H1 (cell line): ENCODE results near the gene EPG5. TPM values are rescaled to one million over a fixed set of nuclear protein-coding genes. Genes with fewer than 3 reads are reported as not detected.

Experiments used
- CTCF ChIA-PET: fragments of 300-600 bp; sonication (Branson Sonifier 250); formaldehyde crosslinking; loops from one replicate; lab custom pipeline; 2021; ENCODE audit not compliant: partially characterized antibody; lab: Charles Lee
- POLR2A ChIA-PET: fragments of 300-600 bp; sonication (Branson Sonifier 250); formaldehyde crosslinking; loops from one replicate; lab custom pipeline; 2021; ENCODE audit warnings: inconsistent platforms; ENCODE audit not compliant: partially characterized antibody; lab: Charles Lee
- DNase-seq, 2 experiments: peaks; one replicate each; pipeline versions ENCODE4 v3.0.0 to v3.0.0-alpha.2; 2010 to 2022; ENCODE audit warnings: low spot score in 2 of 2, low read depth in 1 of 2, mixed read lengths in 1 of 2
- FAIRE-seq: peaks from 2 replicates; lab custom pipeline; 2011; peaks lifted over from hg19 to GRCh38; lab: Jason Lieb, UNC
- H2AFZ ChIP-seq: 2 replicates; pipeline ENCODE4 v1.8.1; 2012; ENCODE audit warnings: low read length, inconsistent platforms
- H2AK5ac ChIP-seq: 2 replicates; pipeline ENCODE4 v1.6.1; 2013; ENCODE audit warnings: low read depth, low read length
- H2BK120ac ChIP-seq: replicated peaks from 2 replicates; pipeline ENCODE3; 2013; ENCODE audit warnings: low read depth, low read length, inconsistent platforms
- H2BK12ac ChIP-seq: 2 replicates; pipeline ENCODE4 v1.6.1; 2013; ENCODE audit warnings: low read depth, low read length
- H2BK15ac ChIP-seq: 2 replicates; pipeline ENCODE4 v1.6.1; 2013; ENCODE audit warnings: low read length
- H2BK20ac ChIP-seq: 2 replicates; pipeline ENCODE4 v1.6.1; 2013; ENCODE audit warnings: low read length
- H2BK5ac ChIP-seq: 2 replicates; pipeline ENCODE4 v1.6.1; 2013; ENCODE audit warnings: low read depth, low read length
- H3K14ac ChIP-seq: 2 replicates; pipeline ENCODE4 v1.6.1; 2013; ENCODE audit warnings: inconsistent platforms; ENCODE audit not compliant: insufficient read length
- H3K18ac ChIP-seq: 2 replicates; pipeline ENCODE4 v1.6.1; 2013; ENCODE audit warnings: low read length; ENCODE audit errors: extremely low read depth
- H3K23ac ChIP-seq: 2 replicates; pipeline ENCODE4 v1.6.1; 2013; ENCODE audit warnings: inconsistent platforms; ENCODE audit not compliant: insufficient read length
- H3K23me2 ChIP-seq: 2 replicates; pipeline ENCODE4 v1.6.1; 2013; ENCODE audit warnings: low read depth, low read length
- H3K27ac ChIP-seq: 2 replicates; pipeline ENCODE4 v1.6.1; 2011; ENCODE audit warnings: low read depth, low read length, inconsistent platforms
- H3K27me3 ChIP-seq, 4 experiments: replicated peaks in 1 of 4; 1 replicate in 1 of 4; 2 replicates in 3 of 4; pipeline versions ENCODE4 v1.6.1 to v1.8.1; 2011 to 2013; ENCODE audit warnings: low read length in 3 of 4, mild to moderate bottlenecking in 3 of 4, inconsistent platforms in 2 of 4, mixed read lengths in 2 of 4, moderate library complexity in 1 of 4; ENCODE audit not compliant: control insufficient read depth in 3 of 4, insufficient read depth in 3 of 4; ENCODE audit errors: extremely low read depth in 1 of 4
- H3K36me3 ChIP-seq, 4 experiments: 2 replicates each; pipeline versions ENCODE4 v1.6.1 to v1.8.1; 2011 to 2013; ENCODE audit warnings: mild to moderate bottlenecking in 4 of 4, low read length in 3 of 4, moderate library complexity in 2 of 4, control low read depth in 1 of 4, inconsistent platforms in 1 of 4; ENCODE audit not compliant: insufficient read depth in 4 of 4, control insufficient read depth in 2 of 4
- H3K4ac ChIP-seq: replicated peaks from 2 replicates; pipeline ENCODE3; 2013; ENCODE audit warnings: low read length, low read depth, mixed read lengths, inconsistent platforms; ENCODE audit not compliant: insufficient read length
- H3K4me1 ChIP-seq, 4 experiments: replicated peaks in 1 of 4; 1 replicate in 1 of 4; 2 replicates in 3 of 4; pipeline versions ENCODE4 v1.6.1 to v1.8.1; 2011 to 2013; ENCODE audit warnings: low read length in 3 of 4, inconsistent platforms in 2 of 4, mixed read lengths in 1 of 4; ENCODE audit not compliant: insufficient read depth in 4 of 4, control insufficient read depth in 3 of 4
- H3K4me2 ChIP-seq, 2 experiments: 2 replicates each; pipeline versions ENCODE4 v1.6.1 to v1.8.1; 2011 to 2013; ENCODE audit warnings: low read depth in 2 of 2, low read length in 2 of 2, control low read depth in 1 of 2, inconsistent platforms in 1 of 2, mild to moderate bottlenecking in 1 of 2; ENCODE audit not compliant: insufficient read depth in 1 of 2
- H3K4me3 ChIP-seq, 4 experiments: fragments of 200-600, 300-600 bp in 1 of 4; sonication (generic), shearing (Covaris generic), sonication (Bioruptor Twin) in 1 of 4; 2 replicates each; pipeline versions ENCODE4 v1.5.1 to v1.8.1; 2011 to 2016; ENCODE audit warnings: low read length in 4 of 4, low read depth in 3 of 4, control low read depth in 2 of 4, inconsistent platforms in 2 of 4, mild to moderate bottlenecking in 2 of 4, mixed read lengths in 1 of 4, moderate library complexity in 1 of 4; ENCODE audit not compliant: insufficient read depth in 2 of 4; ENCODE audit errors: extremely low read depth in 1 of 4
- H3K56ac ChIP-seq: replicated peaks from 2 replicates; pipeline ENCODE3; 2013; ENCODE audit warnings: low read depth, mild to moderate bottlenecking, mixed read lengths, low read length, inconsistent platforms; ENCODE audit not compliant: insufficient read length
- H3K79me1 ChIP-seq: 2 replicates; pipeline ENCODE4 v1.6.1; 2013; ENCODE audit warnings: low read depth, low read length, control low read depth
- H3K79me2 ChIP-seq, 2 experiments: 2 replicates each; pipeline versions ENCODE4 v1.6.1 to v1.8.1; 2012 to 2013; ENCODE audit warnings: low read length in 2 of 2, mild to moderate bottlenecking in 2 of 2, inconsistent platforms in 1 of 2; ENCODE audit not compliant: insufficient read depth in 2 of 2, control insufficient read depth in 1 of 2
- H3K9ac ChIP-seq, 4 experiments: replicated peaks in 1 of 4; 1 replicate in 1 of 4; 2 replicates in 3 of 4; pipeline versions ENCODE4 v1.6.1 to v1.8.1; 2011 to 2013; ENCODE audit warnings: low read depth in 3 of 4, low read length in 3 of 4, control low read depth in 2 of 4, mild to moderate bottlenecking in 2 of 4, moderate library complexity in 2 of 4, inconsistent platforms in 1 of 4; ENCODE audit errors: extremely low read depth in 1 of 4
- H3K9me3 ChIP-seq, 2 experiments: 2 replicates each; pipeline versions ENCODE4 v1.6.1 to v1.8.1; 2012 to 2013; ENCODE audit warnings: mild to moderate bottlenecking in 2 of 2, moderate library complexity in 2 of 2, control low read depth in 1 of 2, inconsistent platforms in 1 of 2, low read depth in 1 of 2, low read length in 1 of 2, mixed read lengths in 1 of 2; ENCODE audit not compliant: insufficient read depth in 2 of 2
- H4K20me1 ChIP-seq, 2 experiments: replicated peaks in 1 of 2; 2 replicates each; pipeline versions ENCODE3 to v1.8.1; 2011 to 2013; ENCODE audit warnings: inconsistent platforms in 2 of 2, low read length in 2 of 2, mild to moderate bottlenecking in 1 of 2; ENCODE audit not compliant: insufficient read depth in 2 of 2, control insufficient read depth in 1 of 2
- H4K5ac ChIP-seq: 2 replicates; pipeline ENCODE4 v1.6.1; 2013; ENCODE audit warnings: low read length, low read depth, mixed read lengths, inconsistent platforms; ENCODE audit not compliant: insufficient read length
- H4K8ac ChIP-seq: 2 replicates; pipeline ENCODE4 v1.8.0; 2013; ENCODE audit warnings: mild to moderate bottlenecking, moderate library complexity, low read length, inconsistent platforms; ENCODE audit not compliant: insufficient read depth; ENCODE audit errors: extremely low read depth
- H4K91ac ChIP-seq: replicated peaks from 2 replicates; pipeline ENCODE3; 2013; ENCODE audit warnings: low read length, mixed read lengths, inconsistent platforms; ENCODE audit not compliant: insufficient read length
- POU5F1 ChIP-seq: IDR thresholded peaks from 2 replicates; pipeline ENCODE4 v1.6.1; 2011; ENCODE audit warnings: low read depth, mild to moderate bottlenecking, low read length, moderate library complexity
- WGBS, 2 experiments: shearing (Covaris generic) in 1 of 2; methylation state at CpG; one replicate each; pipeline versions ENCODE4 v1.1.6 to v1.1.7; 2013 to 2015; ENCODE audit warnings: low lambda C conversion rate in 2 of 2, mixed read lengths in 2 of 2, inconsistent platforms in 1 of 2, low coverage in 1 of 2, missing lambda C conversion rate in 1 of 2; ENCODE audit not compliant: insufficient replicate concordance in 2 of 2, insufficient coverage in 1 of 2, insufficient read length in 1 of 2; ENCODE audit errors: extremely low coverage in 1 of 2, missing lambda C conversion rate in 1 of 2; 5-methylcytosine and 5-hydroxymethylcytosine counted together
- polyA plus RNA-seq, 7 experiments: library from polyadenylated mRNA; depleted of rRNA in 3 of 7; stranded (reverse) in 5 of 7; unstranded in 2 of 7; fragments of >200 nt in 5 of 7; fragments of 200-250 nt in 2 of 7; gene quantifications; 1 replicate in 5 of 7; 2 replicates in 1 of 7; 4 replicates in 1 of 7; pipeline versions ENCODE4 v1.2.1 to v1.2.3, GENCODE V29; 2011 to 2013; ENCODE audit warnings: missing spikeins in 2 of 7, mixed read lengths in 2 of 7
- total RNA-seq: library from RNA; stranded (reverse); fragmentation: NEBNext Ultra II Directional; extraction: Animal tissue kit (Norgen Biotek cat#: 25700); gene quantifications from 2 replicates; pipeline ENCODE4 v1.2.1, GENCODE V29; 2021

The EPG5 gene
- total and polyA plus RNA-seq, 2 of the 8 experiments (the other 6 are each of a cell fraction or from before 2014, with no cell fraction given), result 14.1 to 18.3 TPM

- CTCF ChIA-PET, result interaction anchor here (0.7 to 2.9 kb wide), 15 partner anchors 10 to 172 kb away, joined by 3 to 35 read pairs (median 4); partner anchors contain the start of gene SLC14A1
- peak overlapping the region; percentile 2 for H4K91ac ChIP-seq
- H2BK15ac ChIP-seq, result peak overlapping the region; percentile 20; the same call in 1 of the 2 replicates
- H3K4me3 ChIP-seq, result peak overlapping the region in 1 of 4 experiments; percentile 54; a peak in 4 of 8 replicates
- H2BK12ac ChIP-seq, result peak overlapping the region; percentile 4; the same call in 1 of the 2 replicates
- H4K5ac ChIP-seq, result no peak overlapping the region
- peak overlapping the region; percentile 68 to 78 for H3K4me2 ChIP-seq
- no peaks in the 10 kb centered on the region for H3K9me3 ChIP-seq
- WGBS, 2 experiments, result 64% methylated on average over 14 of the region's 14 CpGs; no CpG with 5 or more reads in 1 of the 2 experiments
- H3K14ac ChIP-seq, result no peak overlapping the region
- no peak overlapping the region for H3K56ac ChIP-seq
- H2BK20ac ChIP-seq, result peak overlapping the region; percentile 9; the same call in 1 of the 2 replicates
- H2BK120ac ChIP-seq, result no peak overlapping the region
- peaks cover 4% of the 10 kb centered on the region; the same call in 1 of the 2 replicates for H3K23me2 ChIP-seq
- no peak overlapping the region for H2AK5ac ChIP-seq
- no peak overlapping the region for H4K8ac ChIP-seq
- no peaks in the 10 kb centered on the region for H3K36me3 ChIP-seq
- H3K9ac ChIP-seq, result no peak overlapping the region
- H3K27ac ChIP-seq, result no peak overlapping the region
- H3K23ac ChIP-seq, result no peak overlapping the region
- no peak overlapping the region for H2BK5ac ChIP-seq
- no peaks in the 10 kb centered on the region for H3K79me2 ChIP-seq
- no peak for FAIRE-seq
- DNase-seq, result peak in 1 of 2 experiments; percentile 51
- no peaks in the 10 kb centered on the region for H3K79me1 ChIP-seq
- H3K4me1 ChIP-seq, result peaks cover 6 to 19% (median 10%) of the 10 kb centered on the region in 4 experiments
- TF ChIP-seq POU5F1, result no peak
- POLR2A ChIA-PET, result interaction anchor here (0.8 kb wide), 1 partner anchor 61 kb away, joined by 3 read pairs; no protein-coding TSS in a partner anchor
- no peaks in the 10 kb centered on the region for H4K20me1 ChIP-seq
- peak overlapping the region; percentile 11; the same call in 1 of the 2 replicates for H3K18ac ChIP-seq
- peaks cover 8 to 32% (median 25%) of the 10 kb centered on the region in 4 experiments for H3K27me3 ChIP-seq
- no peak overlapping the region for H3K4ac ChIP-seq
- H2AFZ ChIP-seq, result peak overlapping the region; percentile 8; the same call in 1 of the 2 replicates
These were observed 130.6 kb downstream of the EPG5 start for GRCh38 chr18:45836242-45837205.
